A549 (cell line): ENCODE measurements around the gene RFX3.

Experiments used
- CTCF ChIP-seq: fragments of >200 bp; sonication (Bioruptor Twin); formaldehyde crosslinking; IDR thresholded peaks from 3 replicates; pipeline ENCODE4 v1.5.1; 2016
- PHF8 ChIP-seq: fragments of 200-600 bp; sonication (generic); IDR thresholded peaks from 2 replicates; pipeline ENCODE4 v1.6.1; 2016; ENCODE audit warnings: low read depth, mild to moderate bottlenecking, antibody characterized with exemption, moderate library complexity, borderline replicate concordance
- POLR2A ChIP-seq: IDR thresholded peaks from 2 replicates; pipeline ENCODE4 v1.6.1; 2012; ENCODE audit warnings: mild to moderate bottlenecking, low read length
- REST ChIP-seq: fragments of 200-600 bp; sonication (generic); IDR thresholded peaks from 2 replicates; pipeline ENCODE4 v1.6.1; 2016; ENCODE audit warnings: antibody characterized with exemption, mild to moderate bottlenecking, moderate library complexity

- TF ChIP-seq CTCF = no peak
- TF ChIP-seq PHF8 = no peak
- TF ChIP-seq POLR2A = no peak
- TF ChIP-seq REST = no peak
Measured at GRCh38 chr9:3180696-3181048, 345.1 kb downstream of the RFX3 start.
